ENCODE results near the gene LIPT2. TPM values are rescaled to one million over a fixed set of nuclear protein-coding genes. Genes with fewer than 3 reads are reported as not detected.

Gene LIPT2
- total and polyA plus RNA-seq, 2 of the 4 experiments (the other 2 are of a cell fraction) = 1.7 to 2.9 TPM

GRCh38 chr11:74446532-74446938 lies 47.0 kb downstream of the LIPT2 start:
- Histone ChIP-seq H2BK5ac (ENCODE audit: low read depth, low read length, poor library complexity, severe bottlenecking) (no peak overlapping the region), H3K56ac (ENCODE audit: extremely low read depth, insufficient read depth, low read length) (no peak overlapping the region), H2AK9ac (replicated peaks; ENCODE audit: low read depth, low read length, poor library complexity) (no peak overlapping the region), H3K4me2 (ENCODE audit: low read depth, low read length) (no peak overlapping the region), H3K14ac (replicated peaks; ENCODE audit: low read depth, low read length) (no peak overlapping the region), H3K27me3 (ENCODE audit: control insufficient read depth, insufficient read depth, low read length) (peaks cover 1% of the 10 kb centered on the region), H3K27ac (ENCODE audit: insufficient read depth, low read length) (no peak overlapping the region), H2BK15ac (ENCODE audit: low read depth, low read length) (no peak overlapping the region), H3K4me3 (ENCODE audit: insufficient read depth, low read depth, low read length) (no peak overlapping the region), H4K20me1 (ENCODE audit: insufficient read depth, low read length) (no peaks in the 10 kb centered on the region), H2AFZ (replicated peaks; ENCODE audit: low read length, poor library complexity) (no peak overlapping the region), H2BK20ac (ENCODE audit: low read depth, low read length) (no peak overlapping the region), H2AK5ac (ENCODE audit: low read depth, low read length) (no peak overlapping the region), H3K9me3 (ENCODE audit: control insufficient read depth, insufficient read depth, low read length) (no peaks in the 10 kb centered on the region), H3K9ac (ENCODE audit: low read depth, low read length) (no peak overlapping the region), H3K9me1 (ENCODE audit: insufficient read depth, low read length) (no peaks in the 10 kb centered on the region), H3K23ac (ENCODE audit: low read depth, low read length) (no peak overlapping the region), H4K5ac (ENCODE audit: low read depth, low read length) (no peak overlapping the region), H3K4ac (ENCODE audit: low read depth, low read length) (no peak overlapping the region), H3K18ac (ENCODE audit: low read depth, low read length) (no peak overlapping the region), H4K8ac (ENCODE audit: low read depth in 2 of 2, low read length in 2 of 2) (no peak overlapping the region), H3K79me1 (ENCODE audit: low read depth in 1 of 2, low read length in 2 of 2) (no peaks in the 10 kb centered on the region), H4K91ac (ENCODE audit: insufficient read depth, low read depth, low read length) (no peak overlapping the region), H3K36me3 (ENCODE audit: control insufficient read depth, insufficient read depth, low read length) (no peaks in the 10 kb centered on the region), H2BK120ac (ENCODE audit: low read depth, low read length) (no peak overlapping the region), H3K4me1 (ENCODE audit: control insufficient read depth, insufficient read depth, low read length) (peaks cover 4% of the 10 kb centered on the region)
- dilution Hi-C loops (cut with HindIII; ENCODE audit: low sequenced_read_pairs, unreplicated experiment) (no loop called here), in situ Hi-C loops (cut with MboI; ENCODE audit: low sequenced_read_pairs) (loop anchor here (10.0 kb wide), 1 partner anchor 482 kb away; no protein-coding TSS in a partner anchor), intact Hi-C loops (cut with micrococcal nuclease) (loop anchor here (10.0 kb wide), 1 partner anchor 122 kb away; no protein-coding TSS in a partner anchor)
- DNase-seq (no peak), ATAC-seq (ENCODE audit: low read depth) (no peak)
- ChIA-PET CTCF (interaction anchor here (1.0 to 1.2 kb wide), 2 partner anchors 57 to 191 kb away, joined by 3 read pairs; no protein-coding TSS in a partner anchor), POLR2A (ENCODE audit: unreplicated experiment) (no interaction called here)
- BruUV-seq (replicated peaks) = no TSS peak
- WGBS, 2 experiments (ENCODE audit: extremely low coverage in 2 of 2, insufficient read length in 1 of 2) = no CpG with 5 or more reads among the region's 1 CpG
- TF ChIP-seq NFE2L2 (IDR thresholded peaks at IDR 0.05; ENCODE audit: low read depth, low read length) = no peak
- TF ChIP-seq POLR2A (IDR thresholded peaks at IDR 0.05; ENCODE audit: low read depth, low read length) = no peak
- no peak for TF ChIP-seq RFX5 (IDR thresholded peaks at IDR 0.05; ENCODE audit: low read depth, low read length)
- TF ChIP-seq RAD21 (IDR thresholded peaks at IDR 0.05; ENCODE audit: low read length) = no peak
- no peak for TF ChIP-seq CTCF (conservative IDR thresholded peaks at IDR 0.05; ENCODE audit: low read depth, low read length)

All from IMR-90 (cell line).